Activated CD4-positive, alpha-beta T cell treated with anti-CD3 and anti-CD28 coated beads, Interleukin-2, amount 50 U/mL, for 1 hour (primary cell): ENCODE results near the gene GMPR.

Source experiments
- DNase-seq: peaks from one replicate; pipeline ENCODE4 v3.0.0-alpha.2; 2020

GMPR gene

DNA sequence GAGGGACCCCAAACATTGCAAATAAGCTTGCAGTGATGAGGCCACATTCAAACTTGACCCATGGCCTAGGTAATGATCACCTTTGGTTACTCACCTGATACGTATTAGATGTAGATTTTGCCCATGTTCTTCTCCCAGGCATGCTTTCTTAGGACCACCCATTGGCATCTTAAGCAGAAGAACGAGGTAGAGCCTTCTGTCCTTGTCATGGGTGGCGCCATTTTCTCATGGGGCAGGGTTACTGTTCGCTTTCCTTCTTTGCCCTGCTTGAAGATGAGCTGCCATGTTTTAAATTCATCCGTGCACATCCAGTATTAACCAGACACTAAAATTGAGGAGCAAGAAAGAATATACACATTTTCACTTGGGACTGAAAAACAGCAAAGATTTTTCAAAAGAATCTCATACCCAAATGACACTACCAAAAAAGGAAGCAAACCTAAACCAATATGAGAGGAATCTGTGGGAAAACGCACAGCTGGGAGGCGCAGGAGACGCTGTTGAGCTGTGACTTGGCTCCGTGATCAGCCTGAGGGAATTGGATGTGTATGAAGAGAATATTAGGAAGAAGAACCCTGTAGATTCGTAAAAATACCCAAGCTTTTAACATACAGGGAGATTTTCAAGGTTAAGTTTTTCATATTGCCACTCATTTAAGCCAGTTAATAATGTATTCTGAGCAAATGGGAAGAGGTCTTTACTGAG is 36.6 kb downstream of the GMPR start:
- no peak for DNase-seq

DNA sequence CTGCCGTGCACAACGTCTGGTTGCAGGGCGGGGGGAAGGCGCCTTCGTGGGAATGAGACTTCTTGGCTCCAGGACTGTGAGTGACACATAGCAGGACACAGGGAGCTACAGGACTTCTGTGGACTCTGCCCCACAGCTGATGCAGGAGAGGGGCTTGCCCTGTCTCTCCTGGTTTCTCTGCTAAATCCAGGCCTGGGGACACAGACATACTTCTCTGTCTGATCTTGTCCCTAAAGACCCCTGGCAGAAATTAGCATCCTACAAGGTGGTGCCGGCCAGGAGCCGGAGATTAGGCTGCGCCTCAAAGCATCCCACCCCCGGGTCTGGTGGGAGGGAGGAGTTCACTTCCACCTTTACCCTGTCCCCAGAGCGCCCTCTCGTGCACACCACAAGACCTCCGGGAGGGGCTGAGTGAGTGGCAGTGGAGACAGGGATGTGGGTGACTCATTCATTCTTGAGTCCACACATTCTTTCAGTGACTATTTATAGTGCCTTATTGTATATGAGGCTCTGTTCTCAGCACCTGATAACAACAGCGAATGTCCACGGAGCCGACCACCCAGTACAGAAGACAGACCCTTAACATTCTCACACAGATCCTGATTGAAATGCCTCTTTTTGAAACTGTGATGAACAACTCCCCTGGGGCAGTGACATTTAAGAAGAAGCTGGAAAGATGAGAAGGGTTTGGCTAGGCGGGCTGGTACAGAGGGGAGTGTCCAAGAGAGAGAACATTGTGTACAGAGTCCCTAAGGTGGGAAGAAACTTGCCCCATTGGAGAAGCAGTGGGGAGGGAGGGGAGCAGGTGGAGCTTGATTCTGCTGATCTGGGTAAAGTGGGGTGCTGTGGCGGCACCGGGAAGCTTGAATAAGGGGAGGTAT is 39.0 kb downstream of the GMPR start:
- no peak for DNase-seq

DNA sequence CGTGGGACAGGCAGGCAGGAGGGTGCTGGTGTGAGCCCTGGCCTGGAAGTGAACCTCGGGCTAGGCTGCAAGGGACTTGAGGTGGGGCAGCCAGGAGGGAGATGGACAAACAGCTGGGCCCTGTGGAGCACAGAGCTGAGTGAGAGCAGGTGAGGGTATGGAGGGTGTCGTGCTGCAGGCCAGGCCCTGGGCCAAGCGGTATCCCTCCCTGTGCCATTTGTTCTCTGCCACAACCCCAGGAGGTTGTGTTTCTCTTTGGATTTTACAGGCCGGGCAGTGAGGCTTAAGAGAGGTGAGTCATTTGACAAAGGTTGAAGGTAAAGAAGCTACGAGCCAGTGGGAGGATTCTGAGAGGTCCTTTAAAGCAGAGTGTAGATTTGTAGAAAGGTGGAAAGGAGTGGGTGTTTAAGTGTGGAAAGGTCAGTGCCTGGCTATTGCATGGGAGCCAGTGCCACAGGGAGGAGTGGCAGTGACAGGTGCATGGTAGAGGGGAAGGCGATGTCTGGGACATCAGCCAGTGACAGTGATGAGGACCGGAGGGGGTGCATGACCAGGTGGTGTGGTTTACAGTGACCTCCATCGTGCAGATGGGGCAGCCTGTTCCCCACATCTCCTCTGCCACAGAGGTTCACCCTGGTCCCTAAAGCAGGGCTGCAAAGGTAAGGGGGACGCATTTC is 39.8 kb downstream of the GMPR start:
- no peak for DNase-seq

DNA sequence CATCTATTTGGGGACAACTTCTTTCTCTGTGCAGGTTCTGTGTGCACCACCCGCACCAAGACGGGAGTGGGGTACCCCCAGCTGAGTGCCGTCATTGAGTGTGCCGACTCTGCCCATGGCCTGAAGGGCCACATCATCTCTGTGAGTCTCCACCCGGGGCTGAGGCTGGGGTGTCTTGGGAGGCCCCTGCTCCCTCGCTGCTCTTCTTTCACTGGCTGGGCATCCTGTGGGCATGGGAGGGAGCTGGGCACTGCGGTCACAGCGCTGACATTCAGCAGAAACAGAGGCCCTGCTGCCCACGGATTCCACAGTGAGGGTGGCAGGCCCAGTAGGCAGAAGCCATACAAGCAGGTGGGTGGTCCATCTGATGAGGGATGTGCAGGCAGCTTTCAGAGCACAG is 40.4 kb downstream of the GMPR start:
- DNase-seq: no peak

DNA sequence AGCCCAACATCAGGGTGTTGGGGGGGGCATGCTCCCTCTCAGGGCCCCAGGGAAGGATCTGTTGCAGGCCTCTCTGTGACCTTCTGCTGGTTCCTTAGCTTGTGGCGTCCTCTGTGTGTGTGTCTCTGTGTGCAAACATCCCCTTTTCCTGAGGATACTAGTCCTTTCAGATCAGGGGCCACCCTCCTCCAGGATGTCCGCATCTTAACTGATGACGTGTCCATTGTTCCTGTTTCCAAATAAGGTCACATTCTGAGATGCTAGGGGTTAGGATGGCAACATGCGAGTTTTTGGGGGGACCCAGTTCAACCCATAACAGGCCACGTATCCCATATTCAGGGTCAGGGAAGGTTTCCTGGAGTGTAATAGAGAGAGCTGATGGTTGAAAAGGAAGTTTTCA is 40.9 kb downstream of the GMPR start:
- DNase-seq: no peak

DNA sequence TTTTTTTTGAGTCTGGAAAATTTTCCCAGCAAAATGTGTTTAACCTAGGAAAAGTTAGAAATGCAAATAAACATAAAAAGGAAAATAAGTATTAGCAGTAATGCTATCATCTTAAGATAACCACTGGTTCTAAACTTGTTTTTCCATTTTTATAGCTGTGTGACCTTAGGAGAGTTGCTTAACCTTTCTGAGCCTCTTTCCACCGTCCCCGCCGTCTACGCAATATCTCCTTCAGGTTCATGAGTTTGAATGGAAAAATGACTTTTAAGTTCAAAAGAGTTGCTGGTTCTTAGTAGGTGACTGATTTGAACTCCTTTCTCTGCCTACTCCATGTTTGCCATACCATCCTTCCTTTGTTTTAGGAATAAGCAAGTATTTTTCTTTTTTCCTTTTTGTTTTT is 44.0 kb downstream of the GMPR start:
- DNase-seq: no peak

DNA sequence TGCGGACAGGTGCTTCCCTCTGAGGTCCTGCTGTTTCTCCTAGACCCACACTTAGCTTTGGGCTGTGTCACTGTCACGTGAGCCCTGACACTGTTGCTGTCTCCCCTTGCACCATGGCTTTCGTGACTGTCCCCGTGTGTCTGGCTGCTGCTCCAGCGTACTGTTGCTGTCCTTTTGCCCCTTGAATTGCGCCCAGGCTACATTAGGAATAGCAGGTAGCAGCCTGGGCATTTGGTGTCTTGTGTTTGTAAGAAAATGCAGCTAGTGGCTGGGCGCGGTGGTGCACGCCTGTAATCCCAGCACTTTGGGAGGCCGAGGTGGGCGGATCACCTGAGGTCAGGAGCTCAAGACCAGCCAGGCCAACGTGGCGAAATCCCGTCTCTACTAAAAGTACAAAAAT is 46.1 kb downstream of the GMPR start:
- DNase-seq: no peak

DNA sequence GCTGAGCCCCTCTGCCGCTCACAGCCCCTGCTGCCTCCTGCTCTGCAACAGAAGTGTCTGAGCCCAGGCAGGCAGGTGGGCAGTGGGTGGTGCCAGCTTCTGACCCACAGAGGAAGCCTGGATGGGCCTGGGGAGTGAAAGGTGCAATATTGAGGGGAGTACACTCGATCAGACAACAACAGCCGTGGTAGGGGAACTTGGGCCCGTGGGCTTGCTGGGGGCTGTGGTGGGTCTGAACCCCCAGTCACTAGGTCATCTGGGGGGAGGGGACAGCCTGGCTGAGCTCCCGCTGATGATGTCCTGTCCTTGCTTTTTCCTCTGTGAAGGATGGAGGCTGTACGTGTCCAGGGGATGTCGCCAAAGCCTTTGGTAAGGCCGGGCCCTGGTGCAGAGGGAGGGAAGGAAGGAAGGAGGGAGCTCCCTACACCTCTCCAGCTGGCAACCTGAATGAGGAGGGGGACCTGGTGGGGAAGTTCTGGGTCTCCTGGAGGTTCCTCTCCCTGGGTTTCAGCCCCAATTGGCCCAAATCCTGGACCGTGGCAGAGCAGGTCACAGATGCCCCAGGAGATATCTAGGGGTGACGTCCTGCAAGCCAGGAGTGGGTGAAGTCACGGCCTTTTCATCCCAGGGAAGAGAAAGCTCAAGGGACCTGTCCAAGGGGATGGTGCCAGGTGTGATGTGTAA is 47.2 kb downstream of the GMPR start:
- no peak for DNase-seq

DNA sequence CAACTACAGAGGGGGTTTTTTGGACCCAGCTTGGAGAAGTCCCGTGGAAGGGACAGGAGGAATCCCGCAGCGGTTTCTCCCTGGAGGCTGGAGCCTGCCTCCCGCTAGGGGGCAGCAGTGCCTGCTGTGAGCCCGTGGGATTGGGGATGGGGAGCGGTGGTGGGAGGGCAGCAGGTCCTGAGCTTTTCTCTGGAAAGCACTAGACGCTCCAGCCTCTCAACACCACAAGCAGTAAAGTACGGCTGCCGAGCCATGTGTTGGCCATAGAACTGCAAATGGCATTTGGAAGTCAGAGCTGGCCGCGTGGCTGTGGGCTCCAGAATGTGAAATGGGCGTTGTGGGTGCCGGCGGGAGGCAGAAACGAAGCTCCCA is 47.8 kb downstream of the GMPR start:
- DNase-seq: peak; percentile 17

DNA sequence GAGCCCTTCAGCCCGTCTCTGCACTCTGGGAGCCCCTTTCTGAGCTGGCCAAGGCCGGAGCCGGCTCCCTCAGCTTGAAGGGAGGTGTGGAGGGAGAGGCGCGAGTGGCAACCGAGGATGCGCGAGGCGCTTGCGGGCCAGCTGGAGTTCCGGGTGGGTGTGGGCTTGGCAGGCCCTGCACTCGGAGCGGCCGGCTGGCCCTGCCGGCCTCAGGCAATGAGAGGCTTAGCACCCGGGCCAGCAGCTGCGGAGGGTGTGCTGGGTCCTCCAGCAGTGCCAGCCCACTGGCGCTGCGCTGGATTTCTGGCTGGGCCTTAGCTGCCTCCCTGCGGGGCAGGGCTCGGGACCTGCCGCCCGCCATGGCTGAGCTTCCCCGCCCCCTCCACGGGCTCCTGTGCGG is 49.8 kb downstream of the GMPR start:
- no peak for DNase-seq

DNA sequence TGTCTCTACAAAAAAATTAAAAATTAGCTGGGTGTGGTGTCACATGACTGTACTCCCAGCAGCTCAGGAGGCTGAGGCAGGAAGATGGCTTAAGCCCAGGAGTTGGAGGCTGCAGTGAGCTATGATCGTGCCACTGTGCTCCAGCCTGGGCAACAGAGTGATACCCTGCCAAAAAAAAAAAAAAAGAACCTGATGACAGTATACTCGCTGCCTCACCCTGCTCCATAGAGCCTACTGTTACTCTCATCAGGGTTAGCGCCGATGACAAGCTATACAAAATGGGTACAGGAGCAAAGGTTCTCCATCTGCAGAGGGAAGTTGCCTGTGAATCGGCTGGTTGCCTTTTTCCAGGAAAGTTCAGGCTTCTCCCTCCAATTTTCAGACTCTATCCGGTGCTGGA is 53.4 kb downstream of the GMPR start:
- DNase-seq: no peak

DNA sequence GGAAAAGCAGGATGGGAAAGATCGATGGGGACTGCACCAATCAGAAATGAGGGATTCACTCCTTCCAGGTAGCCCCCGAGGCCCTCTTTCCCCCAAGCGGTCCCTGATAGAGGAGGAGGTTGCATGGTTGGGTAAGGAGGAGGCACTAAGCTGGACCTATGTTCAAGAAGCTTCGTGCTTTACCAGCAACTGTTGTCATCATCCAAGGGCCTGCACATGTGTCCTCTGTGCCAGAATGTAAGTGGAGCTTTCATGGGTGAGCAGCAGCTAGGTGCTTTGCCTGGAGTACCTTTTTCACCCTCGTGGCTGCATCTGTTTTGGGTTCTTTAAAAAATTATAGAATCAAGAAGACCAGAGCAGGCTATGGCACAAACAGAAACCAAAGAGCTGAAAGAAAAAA is 54.0 kb downstream of the GMPR start:
- DNase-seq: no peak

DNA sequence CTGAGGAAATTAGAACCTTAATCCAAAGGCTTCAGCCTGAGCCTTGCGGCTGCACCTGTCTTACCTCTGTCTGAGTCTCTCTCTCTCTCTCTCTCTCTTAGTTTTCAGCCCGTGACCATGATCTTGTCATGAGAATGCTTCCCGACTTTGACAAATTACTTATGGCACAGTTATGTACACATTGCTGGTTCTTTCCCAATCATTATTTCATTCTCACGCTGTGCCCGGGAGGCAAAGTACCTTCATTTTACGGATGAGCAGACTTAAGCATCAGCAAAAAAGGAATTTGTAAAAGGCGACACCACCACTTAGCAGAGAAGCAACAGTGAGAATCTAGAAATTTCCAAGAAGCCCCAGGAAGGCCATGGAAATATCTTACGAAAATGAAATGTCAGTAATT is 54.6 kb downstream of the GMPR start:
- DNase-seq: no peak

DNA sequence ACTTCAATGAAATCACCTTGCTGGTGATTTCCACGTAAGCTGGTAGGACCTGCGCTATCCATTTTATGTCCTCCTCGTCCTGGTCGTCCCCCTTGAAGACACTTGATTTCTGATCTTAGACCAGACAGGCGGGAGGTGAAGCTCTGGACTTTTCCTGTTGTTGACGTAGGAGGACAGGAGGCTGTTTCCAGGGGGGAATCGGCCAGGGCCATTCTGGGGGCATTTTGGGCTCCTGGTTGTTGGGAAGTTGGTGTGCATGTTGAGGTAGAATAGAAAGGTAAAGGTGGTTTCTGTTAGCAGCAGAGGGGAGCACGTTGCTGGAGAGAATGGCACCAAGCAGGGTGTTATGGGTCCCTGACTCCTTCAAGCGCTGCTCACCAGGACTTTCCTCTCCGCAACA is 56.0 kb downstream of the GMPR start:
- no peak for DNase-seq

DNA sequence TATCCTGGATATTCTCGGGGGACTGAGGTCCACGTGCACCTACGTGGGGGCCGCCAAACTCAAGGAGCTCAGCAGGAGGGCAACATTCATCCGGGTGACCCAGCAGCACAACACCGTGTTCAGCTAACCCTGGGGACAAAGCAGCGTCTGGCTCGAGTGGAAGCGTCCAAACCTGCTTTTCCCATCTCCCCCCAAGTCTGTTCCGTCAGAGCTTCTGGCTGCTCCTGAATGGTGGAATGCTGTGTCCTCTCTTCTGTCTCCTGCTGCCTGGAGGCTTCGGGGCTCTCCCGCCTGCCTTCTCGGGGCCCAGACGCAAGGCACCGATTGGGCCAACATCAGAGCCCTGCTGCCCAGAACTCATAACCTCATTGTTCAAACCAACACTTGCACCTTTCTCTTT is 56.7 kb downstream of the GMPR start:
- no peak for DNase-seq

DNA sequence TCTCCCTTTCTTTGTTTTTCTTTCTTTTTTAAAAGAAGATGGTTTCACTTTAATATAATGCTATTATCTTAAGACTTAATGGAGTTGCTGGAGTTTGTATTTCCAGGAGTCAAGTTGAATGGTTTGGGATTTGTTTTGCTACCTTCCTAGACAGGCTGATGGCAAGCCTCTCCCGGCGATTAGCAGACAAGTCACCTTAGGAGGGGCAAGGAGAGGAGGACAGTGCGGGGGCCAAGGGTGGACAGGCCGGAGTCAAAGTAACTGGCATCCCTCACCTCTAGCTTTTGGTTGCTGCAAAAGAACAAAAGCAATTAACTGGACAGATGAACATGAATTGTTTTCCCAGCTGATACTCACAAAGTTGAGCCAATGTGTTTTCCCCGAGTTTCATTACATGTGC is 57.1 kb downstream of the GMPR start:
- no peak for DNase-seq

DNA sequence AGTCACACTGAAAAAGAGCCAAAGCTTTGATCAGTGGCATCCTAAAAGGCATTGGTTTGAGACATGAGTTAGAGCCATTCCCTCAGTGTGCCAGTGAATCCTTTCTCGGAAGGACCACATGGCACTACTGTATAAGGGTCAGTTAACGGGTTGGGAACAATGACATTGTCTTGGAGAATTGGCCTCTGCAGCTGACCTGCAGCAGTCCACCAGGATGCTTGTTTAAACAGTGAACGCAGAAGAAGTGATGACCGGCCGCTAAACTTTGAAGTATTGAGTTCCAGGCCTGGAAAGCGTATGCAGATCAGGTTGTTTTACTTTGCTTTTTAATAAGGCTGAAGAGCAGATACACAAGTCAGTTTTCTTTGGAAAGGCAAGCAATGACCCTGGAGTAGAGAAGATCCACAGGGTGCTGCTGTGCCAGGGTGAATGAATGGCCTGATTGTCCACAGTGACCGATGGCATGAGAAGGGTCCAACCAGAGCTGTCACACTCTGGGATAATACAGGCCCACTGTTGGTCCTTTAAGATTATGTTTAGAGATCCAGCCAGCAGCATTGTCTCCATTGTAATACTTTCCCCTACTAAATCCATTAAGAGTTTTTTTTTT is 57.8 kb downstream of the GMPR start:
- DNase-seq: no peak

DNA sequence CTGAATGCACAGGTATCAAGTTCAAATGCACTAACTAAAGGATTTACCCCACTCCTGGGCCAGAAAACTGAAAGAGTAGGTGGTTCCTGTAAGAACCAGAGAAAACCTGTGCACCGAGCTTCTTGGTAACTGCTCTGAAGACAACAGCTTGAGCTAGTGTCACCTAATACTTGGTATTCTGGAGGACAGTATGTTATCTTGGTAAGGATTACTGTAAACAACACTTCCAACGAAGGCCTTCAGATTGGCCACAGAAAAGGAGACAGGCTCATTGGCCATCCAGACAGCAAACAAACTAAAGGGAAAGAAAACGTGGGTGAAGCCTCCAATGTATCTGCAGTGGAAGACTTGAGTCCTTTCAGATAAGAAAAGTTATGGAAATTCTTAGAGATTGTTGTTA is 61.5 kb downstream of the GMPR start:
- DNase-seq: no peak

DNA sequence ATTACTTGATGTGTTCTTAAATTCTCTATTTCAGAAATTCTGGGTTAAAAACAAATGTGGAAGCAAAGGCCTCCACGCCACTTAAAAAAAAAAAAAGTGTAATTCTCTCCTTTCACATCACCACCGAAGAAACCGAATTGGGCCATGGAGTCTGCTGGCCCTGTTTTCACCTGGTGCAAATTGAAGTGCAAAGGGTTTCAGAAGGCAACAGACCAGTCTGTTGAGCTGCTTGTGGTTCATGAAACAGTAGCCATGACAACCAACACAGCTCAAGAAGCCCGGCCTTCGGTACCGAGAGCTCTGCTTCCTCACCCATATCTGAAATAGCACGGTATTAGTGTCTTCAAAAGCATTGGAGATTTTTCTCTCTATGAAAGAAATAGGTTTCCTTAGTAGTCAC is 63.1 kb downstream of the GMPR start:
- no peak for DNase-seq

DNA sequence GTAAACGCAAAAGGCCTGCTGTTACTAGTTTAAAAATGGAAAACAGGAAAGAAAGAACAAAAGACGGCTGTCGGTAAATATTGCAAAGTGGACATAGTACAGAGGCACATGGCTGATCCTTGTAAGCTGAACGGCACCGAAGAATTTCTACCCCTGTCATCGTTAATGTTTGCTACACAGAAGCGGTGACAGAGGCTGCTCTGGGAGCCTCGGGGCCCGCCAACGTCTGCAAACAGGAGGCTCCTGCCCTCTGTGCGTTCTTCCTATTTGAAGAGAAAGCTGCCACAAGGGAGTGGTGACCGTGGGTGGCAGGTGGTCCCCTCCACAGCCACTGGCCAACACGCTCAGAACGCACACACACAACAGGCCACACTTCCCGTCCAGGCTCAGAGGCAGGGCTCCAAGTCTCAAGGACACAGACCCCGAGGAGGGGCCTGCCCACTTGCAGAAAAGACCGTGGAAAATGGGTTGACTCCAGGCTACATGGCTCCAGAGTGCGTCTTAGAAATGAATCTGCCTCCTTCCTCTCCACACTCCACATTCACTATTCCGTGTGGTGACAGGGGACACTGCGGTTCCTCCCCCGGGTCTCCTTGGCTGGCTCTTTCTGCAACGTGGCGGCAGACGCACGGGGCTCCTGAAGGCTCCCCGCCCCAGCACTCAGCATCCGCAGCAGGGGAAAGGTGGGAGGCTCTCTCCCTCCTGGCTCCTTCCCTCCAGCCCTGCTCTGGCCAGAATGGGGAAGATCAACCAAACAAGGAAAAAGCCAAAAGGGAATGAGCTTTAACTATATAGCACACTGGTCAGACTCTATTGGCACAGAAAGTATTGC is 64.5 kb downstream of the GMPR start:
- no peak for DNase-seq

DNA sequence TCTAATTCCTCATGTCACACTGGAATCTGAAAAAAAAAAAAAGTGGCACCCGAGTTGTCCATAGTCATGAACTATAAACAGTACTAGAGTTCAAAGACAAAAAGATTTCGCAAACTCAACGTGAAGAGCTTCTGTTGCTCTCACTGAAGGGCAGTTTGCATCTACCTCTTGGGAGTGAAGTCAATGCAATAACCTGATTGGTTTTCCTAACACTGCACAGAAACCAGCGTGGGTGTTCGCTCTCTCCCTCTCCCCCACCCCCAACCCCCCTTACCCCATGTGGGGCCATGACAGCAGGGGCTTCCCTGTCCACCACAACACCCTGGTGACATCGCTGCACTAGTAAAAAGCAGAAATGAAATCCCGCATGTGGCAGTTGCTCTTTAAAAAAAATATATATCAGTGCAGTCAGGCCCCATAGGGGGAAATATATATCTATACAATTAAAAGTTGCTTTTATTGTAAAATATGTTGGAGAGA is 66.9 kb downstream of the GMPR start:
- no peak for DNase-seq

DNA sequence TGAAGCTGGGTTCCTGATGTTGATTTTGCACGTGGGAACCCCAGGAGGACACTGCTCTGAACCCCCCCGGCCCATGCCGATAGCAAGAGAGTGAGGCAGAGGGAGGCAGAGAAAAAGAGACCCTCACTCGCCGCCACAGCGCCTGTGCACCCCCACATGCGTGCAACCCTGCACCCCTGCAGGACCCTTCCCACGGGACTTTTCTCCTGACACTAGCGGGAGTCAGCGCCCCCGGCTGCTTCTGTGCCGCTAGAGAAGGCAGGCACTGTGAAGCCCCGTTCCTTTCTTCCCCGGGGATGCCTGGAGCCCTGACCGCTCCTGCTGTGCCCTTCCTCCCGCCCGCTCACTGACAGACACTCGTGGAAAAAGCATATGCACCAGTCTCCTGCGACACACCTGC is 67.4 kb downstream of the GMPR start:
- DNase-seq: no peak
